ENCODE measurements around the gene NDST1. TPM values are rescaled to one million over a fixed set of nuclear protein-coding genes. Genes with fewer than 3 reads are reported as not detected.

Gene NDST1
- total RNA-seq, 2 donors from 2014 or later, result 0.87 to 4.5 TPM

DNA sequence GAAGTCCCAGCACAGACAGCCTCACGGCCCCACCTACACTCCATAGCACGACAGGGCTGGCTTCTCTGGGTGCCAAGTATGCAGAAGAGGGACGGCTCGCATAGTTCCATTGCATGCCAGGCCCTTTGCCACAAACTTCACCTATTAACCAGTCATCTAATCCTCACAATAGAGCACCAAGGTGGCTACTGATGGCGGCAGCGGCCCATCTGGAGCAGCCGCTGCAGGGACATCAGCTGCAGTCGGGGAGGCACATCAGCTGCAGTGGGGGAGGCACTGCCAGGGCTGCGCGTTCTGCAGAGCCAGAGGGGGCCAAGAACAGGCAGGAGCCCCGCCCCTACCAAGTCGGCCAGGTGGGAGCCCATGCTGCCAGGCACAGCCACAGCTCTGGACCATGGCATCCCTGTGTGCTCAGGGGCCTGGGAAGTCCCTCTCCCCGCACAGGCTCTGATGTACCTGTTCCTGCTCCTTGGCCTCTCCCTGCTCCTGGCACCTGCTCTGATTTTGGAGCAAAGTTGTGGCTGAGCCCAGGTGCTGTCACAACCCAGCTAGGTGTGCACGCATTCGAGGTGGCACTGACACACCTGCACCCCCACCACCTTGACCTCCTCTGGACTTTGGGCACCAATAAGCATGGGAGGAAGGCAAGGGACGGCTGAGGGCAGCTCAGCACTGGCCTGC, 71.0 kb downstream of the NDST1 start:
- no peak for ATAC-seq
- Mint-ChIP-seq H3K9me3 (no peaks in the 10 kb centered on the region), H3K36me3 (no peaks in the 10 kb centered on the region), H3K27ac (no peak overlapping the region)
- no peak for DNase-seq (ENCODE audit: low spot score in 2 of 2)

DNA sequence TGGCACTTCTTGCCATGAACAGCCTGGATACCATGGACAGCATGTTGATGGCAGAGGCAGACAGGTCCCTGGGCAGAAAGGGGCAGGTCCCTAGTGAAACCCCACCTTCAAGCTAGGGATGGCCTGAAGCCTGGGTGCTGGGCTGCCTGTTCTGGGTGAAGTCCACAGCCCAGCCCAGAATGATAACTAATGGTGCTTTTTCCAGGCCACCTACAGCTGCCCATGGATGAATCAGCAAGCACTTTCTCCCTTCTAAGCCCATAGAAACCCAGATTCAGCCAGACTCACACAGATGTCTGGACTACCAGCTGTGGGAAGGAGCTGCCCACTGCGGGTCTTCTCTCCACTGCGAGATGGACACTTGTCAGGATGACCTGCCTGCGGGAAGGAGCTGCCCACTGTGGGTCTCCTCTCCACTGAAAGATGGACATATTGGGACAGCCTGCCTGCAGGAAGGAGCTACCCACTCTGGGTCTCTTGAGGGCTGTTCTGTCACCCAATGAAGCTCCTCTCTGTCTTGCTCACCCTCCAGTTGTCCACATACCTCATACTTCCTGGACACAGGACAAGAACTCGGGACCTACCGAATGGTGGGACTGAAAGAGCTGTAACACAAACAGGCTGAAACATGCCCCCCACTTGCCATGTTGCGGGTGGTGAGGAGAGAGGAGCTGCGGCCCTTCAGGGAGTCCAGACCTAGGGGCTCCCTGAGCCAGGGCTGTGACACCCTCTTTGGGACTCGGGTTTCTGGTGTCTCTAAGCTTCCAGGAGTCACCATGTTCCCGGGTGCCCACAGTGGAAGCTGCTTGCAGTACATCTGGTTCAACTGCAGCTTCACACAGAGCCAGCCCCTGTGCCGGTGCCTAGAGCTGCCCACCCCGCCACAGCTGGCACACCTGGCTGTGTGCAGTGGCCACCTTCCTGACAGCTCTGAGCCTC, 71.8 kb downstream of the NDST1 start:
- DNase-seq (ENCODE audit: low spot score in 2 of 2) (no peak), ATAC-seq (no peak)
- no peaks in the 10 kb centered on the region for H3K9me3 Mint-ChIP-seq
- H3K36me3 Mint-ChIP-seq, result no peaks in the 10 kb centered on the region
- H3K27ac Mint-ChIP-seq, result no peak overlapping the region

DNA sequence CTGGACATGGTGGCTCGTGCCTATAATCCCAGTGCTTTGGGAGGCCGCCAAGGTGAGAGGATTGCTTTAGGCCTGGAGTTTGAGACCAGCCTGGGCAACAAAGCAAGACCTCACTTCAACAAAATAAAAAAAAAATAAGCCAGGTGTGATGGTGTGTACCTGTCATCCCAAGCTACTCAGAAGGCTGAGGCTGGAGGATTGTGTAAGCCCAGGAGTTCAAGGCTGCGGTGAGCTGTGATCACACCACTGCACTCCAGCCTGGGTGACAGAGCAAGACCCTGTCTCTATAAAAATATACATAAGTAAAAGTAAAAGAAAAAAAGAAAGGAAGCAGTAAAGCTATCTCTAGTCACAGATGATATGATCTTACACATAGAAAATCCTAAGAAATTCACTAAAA, 73.0 kb downstream of the NDST1 start:
- ATAC-seq, result no peak
- no peak for DNase-seq (ENCODE audit: low spot score in 2 of 2)
- no peaks in the 10 kb centered on the region for H3K36me3 Mint-ChIP-seq
- H3K9me3 Mint-ChIP-seq, result no peaks in the 10 kb centered on the region
- H3K27ac Mint-ChIP-seq, result no peak overlapping the region

DNA sequence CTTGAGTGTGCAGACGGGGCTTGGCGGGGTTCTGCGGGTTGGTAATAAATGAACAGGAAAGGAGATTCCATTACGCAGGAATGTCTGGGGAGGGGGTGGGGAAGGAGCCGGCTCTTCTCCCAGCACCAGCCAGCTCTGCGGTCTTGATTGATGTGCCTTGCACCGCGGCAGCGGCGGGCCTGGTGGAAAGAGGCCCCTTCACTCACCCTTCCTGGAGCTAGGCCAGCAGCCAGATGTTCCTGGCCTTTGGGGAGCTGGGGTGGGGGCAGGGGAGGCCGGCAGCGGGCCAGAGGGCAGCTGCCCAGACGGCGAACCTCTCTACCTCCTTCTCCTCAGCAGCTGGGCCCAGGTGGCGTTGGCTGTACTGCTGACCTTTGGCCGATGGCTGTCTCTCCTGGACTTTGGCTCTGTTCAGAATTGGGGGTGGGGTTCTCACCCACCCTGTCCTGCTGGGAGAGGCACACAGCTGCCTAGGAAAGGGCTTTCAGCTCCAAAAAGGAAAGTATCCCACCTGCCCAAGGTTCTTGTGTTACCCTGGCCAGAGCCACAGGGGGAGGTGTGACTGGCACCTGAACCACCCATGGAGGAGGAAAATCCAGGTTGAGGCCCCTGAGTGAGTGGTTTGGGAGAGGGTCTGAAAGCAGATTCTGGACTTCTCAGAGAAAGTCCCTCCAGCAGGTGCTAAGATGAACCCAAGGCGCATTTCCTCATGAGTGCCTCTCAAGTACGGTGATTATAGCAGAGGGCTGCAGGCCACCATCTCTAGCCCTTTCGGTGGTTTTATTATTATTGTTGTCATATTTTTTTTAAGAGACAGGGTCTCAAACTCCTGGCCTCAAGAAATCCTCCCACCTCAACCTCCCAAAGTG, 74.5 kb downstream of the NDST1 start:
- Mint-ChIP-seq H3K27ac (no peak overlapping the region), H3K9me3 (no peaks in the 10 kb centered on the region), H3K36me3 (no peaks in the 10 kb centered on the region)
- no peak for DNase-seq (ENCODE audit: low spot score in 2 of 2)
- ATAC-seq, result no peak

DNA sequence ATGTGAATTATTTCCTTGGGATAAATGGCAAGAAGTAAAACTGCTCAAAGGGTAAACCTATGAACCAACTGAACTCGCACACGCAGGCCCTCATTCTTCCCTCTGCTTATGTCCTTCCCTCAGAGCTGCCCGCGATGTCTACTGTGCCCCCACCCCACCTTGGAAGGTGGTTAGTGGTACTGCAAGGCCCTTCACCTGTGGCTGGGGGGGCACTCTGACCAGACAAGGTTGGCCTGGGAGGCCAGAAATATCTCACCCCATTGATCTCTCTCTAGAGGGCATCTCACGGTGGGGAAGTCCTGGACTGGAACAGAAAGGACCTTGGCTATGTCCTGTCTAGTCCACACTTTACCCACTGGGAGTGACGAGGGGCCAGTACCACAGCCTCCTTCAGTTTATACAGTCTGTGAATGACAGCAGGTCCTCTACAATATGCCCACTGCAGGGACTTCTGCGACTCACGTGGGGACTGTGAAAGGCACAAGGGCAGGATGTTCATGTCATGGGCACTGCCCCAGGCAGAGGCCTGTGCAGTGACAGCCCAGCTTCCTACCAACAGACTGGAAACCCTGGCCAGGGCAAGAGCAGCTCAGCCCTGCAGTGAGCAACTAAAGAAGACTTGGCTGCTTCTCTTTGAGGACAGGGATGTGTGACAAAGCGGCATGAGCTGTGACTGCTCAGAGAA, 75.8 kb downstream of the NDST1 start:
- H3K9me3 Mint-ChIP-seq, result no peaks in the 10 kb centered on the region
- DNase-seq (ENCODE audit: low spot score in 2 of 2) (no peak), ATAC-seq (no peak)
- H3K36me3 Mint-ChIP-seq, result no peaks in the 10 kb centered on the region
- no peak overlapping the region for H3K27ac Mint-ChIP-seq

DNA sequence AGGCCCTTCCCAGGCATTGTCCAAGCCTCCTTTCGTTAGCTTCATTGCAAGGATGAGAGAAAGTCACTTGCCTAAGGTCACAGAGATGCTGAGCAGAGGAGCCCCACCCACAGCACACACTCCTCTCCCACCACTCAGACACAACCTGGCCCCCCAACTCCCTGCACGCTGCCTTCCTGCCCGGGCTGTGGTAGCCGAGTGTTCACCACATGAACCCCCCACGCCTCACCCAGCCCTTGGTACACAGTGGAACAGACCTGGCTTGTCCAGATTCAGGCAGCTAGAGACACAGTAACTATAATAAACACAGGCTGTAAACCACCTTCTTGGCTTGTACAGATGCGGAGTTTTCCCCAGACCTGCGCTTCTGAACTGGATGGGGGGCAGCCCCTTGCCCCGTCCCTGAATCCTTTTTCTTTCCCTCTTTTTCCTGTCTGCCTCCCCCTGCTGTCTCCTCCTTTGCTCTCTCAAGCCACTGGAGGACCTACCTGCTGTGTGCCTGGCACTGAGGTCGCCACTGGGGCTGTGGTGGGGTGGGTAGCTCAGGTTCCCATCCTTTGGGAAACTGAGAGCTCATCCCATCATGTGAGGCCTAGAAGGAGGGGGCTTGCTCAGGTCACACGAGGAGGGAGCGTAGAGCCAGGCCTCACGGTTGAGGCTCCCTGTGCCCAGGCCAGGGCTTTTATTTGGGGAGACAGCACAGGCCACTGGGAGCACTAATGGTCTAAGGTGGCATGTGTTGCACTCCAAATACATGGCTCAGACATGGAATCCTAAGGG, 76.8 kb downstream of the NDST1 start:
- DNase-seq (ENCODE audit: low spot score in 2 of 2) (no peak), ATAC-seq (no peak)
- H3K36me3 Mint-ChIP-seq, result no peaks in the 10 kb centered on the region
- H3K27ac Mint-ChIP-seq, result no peak overlapping the region
- no peaks in the 10 kb centered on the region for H3K9me3 Mint-ChIP-seq

DNA sequence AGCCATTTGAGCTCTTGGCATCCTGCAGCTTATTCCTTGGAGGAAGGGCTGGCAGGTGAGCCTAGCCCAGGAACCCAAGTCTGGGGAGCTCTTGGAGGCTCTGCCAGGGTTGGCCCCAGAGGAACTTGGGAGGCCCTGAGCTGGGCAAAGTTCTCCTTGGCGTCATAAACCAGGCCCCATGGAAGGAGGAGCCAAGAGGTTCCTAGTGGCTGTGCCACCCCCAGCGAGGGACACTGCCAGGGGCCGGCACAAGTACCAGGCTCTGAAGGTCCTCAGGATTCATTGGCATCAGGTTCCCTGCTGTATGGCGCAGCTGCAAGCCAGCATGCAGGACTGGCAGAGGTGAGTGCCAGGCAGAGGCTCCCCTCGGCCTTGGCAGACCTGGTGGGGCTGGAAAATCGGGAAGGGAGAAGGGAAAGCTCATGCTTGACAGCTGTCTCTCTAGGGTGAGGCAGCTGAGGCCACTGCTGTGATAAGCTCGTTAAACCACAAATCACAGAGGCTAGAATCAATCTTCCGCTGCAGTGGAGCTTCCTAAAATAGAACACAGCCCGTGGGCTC, 77.9 kb downstream of the NDST1 start:
- Mint-ChIP-seq H3K36me3 (no peaks in the 10 kb centered on the region), H3K27ac (no peak overlapping the region), H3K9me3 (no peaks in the 10 kb centered on the region)
- DNase-seq (ENCODE audit: low spot score in 2 of 2) (no peak), ATAC-seq (no peak)

DNA sequence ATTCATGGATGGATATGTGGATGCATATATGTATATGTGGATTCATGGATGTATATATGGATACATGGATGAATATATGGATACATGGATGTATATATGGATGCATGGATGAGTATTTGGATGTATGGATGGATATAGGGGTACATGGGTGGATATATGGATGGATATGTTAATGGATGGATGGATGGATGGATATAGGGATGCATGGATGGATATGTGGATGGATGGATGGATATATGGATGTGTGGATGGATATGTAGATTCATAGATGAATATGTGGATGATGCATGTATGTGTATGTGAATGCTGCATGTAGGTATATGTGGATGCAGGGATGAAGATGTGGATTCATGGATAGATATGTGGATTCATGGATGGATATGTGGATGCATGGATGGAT, 79.1 kb downstream of the NDST1 start:
- Mint-ChIP-seq H3K27ac (no peak overlapping the region), H3K36me3 (no peaks in the 10 kb centered on the region), H3K9me3 (no peaks in the 10 kb centered on the region)
- DNase-seq (ENCODE audit: low spot score in 2 of 2) (no peak), ATAC-seq (no peak)

DNA sequence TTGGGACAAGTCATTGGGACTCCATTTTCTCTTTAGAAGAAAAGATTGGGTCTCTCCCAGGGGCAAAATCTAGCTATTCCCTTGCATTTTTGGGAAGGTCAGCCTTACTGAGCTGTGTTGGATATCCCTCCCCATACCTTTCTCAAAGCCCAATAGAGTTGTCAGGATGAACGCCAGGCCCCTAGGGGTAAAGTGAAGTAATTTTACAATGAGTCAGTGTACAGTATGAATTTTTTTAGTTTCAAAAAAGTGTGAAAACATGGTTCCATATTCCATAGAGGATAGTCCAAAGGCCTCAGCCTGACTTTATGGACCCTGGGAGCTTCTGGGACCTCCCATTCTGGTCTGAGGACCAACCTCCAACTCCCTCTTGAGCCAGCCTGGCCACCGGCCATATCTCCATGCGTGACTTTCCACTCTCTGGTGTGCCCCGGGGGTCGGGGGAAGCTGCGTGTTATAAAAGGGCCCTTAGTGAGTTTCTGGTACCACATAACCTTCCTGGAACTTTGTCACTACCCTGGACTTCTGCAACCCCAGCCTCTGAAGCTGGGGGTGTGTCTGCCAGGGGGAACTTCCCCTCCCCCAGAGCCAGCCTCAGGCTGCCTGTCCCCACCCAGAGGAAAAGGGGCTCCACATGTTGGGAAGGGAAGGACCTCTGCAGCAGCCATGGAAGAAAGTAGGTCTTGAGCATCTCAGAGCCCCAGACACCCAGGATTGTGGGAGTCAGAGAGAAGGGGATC, 80.1 kb downstream of the NDST1 start:
- Mint-ChIP-seq H3K27ac (no peak overlapping the region), H3K36me3 (no peaks in the 10 kb centered on the region), H3K9me3 (no peaks in the 10 kb centered on the region)
- ATAC-seq (no peak), DNase-seq (ENCODE audit: low spot score in 2 of 2) (no peak)

DNA sequence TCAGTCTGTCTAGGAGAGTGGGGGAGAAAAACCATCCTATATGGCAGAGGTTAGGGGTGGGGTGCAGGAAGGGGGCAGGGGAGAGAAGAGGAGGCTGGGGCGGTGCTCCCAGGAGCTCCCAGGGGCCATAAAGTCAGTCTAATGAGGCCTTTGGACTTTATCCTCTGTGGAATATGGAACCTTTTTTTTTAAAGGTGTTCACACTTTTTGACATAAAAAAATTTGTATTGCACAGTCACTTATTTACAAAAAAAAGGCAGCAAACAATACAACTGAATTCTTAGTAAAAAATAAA, 80.6 kb downstream of the NDST1 start:
- no peak overlapping the region for H3K27ac Mint-ChIP-seq
- H3K9me3 Mint-ChIP-seq, result no peaks in the 10 kb centered on the region
- no peak for DNase-seq (ENCODE audit: low spot score in 2 of 2)
- no peak for ATAC-seq
- H3K36me3 Mint-ChIP-seq, result no peaks in the 10 kb centered on the region

DNA sequence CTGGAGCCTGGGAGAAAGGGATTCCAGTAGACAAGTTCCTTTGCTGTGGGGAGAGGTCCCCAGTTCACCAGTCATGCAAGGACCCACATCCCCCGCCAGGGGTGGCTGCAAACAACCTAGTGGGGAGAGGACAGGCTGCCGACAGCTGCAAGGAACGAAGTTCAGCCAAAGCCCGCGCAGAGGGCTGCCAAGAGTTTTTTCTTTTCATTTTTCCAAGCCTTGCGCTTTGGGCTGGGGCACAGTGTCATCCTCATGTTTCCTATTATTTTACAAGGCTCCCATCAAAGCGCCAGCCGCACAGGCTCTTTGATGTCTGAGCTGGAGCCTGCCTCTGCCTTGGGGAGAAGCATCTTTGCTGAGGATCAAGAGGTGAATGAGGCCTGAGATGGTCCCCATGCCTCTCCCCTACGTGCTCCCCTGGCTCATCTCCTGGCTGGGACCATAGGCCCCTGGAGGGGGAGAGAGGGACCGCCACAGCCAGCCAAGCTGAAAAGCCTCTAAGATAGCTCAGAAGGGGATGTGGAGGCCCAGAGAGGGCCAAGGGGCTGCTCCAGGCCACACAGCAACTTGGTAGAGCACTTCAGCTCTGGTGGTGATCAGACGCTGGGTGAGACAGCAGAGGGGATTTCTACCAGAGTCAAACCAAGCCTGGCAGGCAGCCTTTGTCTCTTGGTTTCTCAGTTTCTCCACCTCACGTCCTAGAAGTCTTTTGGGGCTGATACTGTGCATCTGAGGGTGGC, 82.1 kb downstream of the NDST1 start:
- no peaks in the 10 kb centered on the region for H3K36me3 Mint-ChIP-seq
- H3K27ac Mint-ChIP-seq, result no peak overlapping the region
- DNase-seq (ENCODE audit: low spot score in 2 of 2), result no peak
- no peaks in the 10 kb centered on the region for H3K9me3 Mint-ChIP-seq
- no peak for ATAC-seq

DNA sequence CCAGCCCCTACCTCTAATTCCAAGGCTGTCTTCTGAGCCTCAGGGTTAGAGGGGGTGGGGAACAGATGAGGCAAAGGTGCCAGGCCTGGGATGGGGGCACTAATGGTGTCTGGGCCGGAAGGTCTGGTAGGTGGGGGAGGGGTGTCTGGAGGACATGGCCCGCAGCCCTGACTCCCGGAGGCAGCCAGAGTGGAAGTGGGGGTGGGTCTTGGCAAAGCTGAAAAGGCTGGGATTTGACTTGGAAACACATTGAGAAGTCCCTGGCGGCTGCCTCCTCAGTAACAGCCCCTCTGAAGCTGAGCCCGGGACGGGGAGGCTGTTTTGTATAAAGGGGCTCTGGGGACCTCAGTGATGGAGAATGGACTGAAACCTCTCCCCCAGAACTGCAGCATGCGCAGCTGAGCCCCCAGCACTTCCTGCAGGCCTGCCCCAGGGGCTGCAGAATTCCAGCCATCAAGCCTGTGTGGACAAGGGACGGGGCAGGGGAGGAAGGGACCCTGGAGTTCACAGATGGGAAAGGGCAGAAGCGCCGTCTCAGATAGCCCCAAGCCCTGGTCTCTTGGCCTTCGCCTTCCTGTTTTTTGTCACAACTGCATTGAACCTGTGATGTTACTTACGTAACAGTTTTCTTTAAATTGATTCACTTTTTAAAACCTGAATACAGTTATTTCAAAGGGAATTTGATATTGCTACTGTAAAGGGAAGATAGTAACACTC, 83.2 kb downstream of the NDST1 start:
- H3K36me3 Mint-ChIP-seq, result no peaks in the 10 kb centered on the region
- H3K9me3 Mint-ChIP-seq, result no peaks in the 10 kb centered on the region
- no peak for DNase-seq (ENCODE audit: low spot score in 2 of 2)
- no peak for ATAC-seq
- H3K27ac Mint-ChIP-seq, result no peak overlapping the region

DNA sequence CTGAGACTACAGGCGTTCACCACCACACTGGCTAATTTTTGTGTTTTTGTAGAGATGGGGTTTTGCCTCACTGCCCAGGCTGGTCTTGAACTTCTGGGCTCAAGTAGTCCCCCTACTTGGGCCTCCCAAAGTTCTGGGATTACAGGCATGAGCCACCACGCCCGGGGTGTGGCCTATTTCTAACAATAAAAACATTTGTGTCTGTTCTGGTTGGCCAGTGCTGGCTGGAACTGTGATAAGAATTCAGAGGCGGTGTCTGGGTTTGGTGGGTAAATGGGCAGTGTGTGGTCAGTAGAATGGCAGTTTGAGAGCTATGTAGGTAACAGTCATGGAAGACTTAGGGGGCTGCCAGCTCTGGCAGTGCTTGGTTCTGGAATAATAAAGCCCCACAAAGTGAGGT, 85.7 kb downstream of the NDST1 start:
- DNase-seq (ENCODE audit: low spot score in 2 of 2) (no peak), ATAC-seq (no peak)
- Mint-ChIP-seq H3K27ac (no peak overlapping the region), H3K36me3 (no peaks in the 10 kb centered on the region), H3K9me3 (no peaks in the 10 kb centered on the region)

DNA sequence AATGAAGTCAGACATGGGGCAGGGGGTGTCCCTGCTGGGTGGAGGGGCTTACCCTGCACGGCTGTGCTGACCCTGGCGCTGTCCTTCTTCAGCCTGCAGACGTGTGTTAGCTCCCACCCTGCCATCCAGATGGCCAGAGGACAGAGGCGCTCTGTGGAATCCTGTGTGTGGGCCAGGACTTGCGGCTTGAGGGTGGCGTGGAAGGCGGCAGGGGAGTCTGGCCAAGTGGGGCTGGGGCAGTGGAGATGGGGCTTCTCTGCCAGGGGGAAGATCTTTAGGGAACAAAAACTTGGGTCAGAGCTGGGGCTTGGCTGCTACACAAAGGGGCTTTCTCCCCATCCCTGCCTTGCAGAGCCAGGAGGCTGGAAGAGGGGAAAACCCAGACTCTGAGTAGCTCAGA, 86.1 kb downstream of the NDST1 start:
- no peak for ATAC-seq

More for the DNA sequence above, 86.1 kb downstream of the NDST1 start:
- Mint-ChIP-seq H3K36me3 (no peaks in the 10 kb centered on the region), H3K27ac (no peak overlapping the region), H3K9me3 (no peaks in the 10 kb centered on the region)
- no peak for DNase-seq (ENCODE audit: low spot score in 2 of 2)
